Measurements from ENCODE around the gene GAK.

Gene GAK

GRCh38 chr4:887034-887763, 44.9 kb downstream of the GAK start:
- no peak for DNase-seq

- DNase-seq = no peak
Observed at GRCh38 chr4:886244-886643, 45.9 kb downstream of the GAK start.

- no peak for DNase-seq
Observed at GRCh38 chr4:885353-885752, 46.8 kb downstream of the GAK start.

- DNase-seq = no peak
Observed at GRCh38 chr4:884896-885295, 47.2 kb downstream of the GAK start.

- no peak for DNase-seq
Observed at GRCh38 chr4:884259-884658, 47.9 kb downstream of the GAK start.

GRCh38 chr4:883377-884095, 48.6 kb downstream of the GAK start:
- DNase-seq = no peak

- DNase-seq = no peak
Observed at GRCh38 chr4:882646-883045, 49.5 kb downstream of the GAK start.

GRCh38 chr4:881709-882108, 50.4 kb downstream of the GAK start:
- DNase-seq = no peak

- no peak for DNase-seq
Observed at GRCh38 chr4:880684-881405, 51.3 kb downstream of the GAK start.

GRCh38 chr4:879729-880077, 52.4 kb downstream of the GAK start:
- no peak for DNase-seq

- no peak for DNase-seq
Observed at GRCh38 chr4:878796-879728, 53.1 kb downstream of the GAK start.

- DNase-seq = no peak
Observed at GRCh38 chr4:877502-877901, 54.6 kb downstream of the GAK start.

- no peak for DNase-seq
Observed at GRCh38 chr4:876780-877179, 55.3 kb downstream of the GAK start.

GRCh38 chr4:875818-876423, 56.2 kb downstream of the GAK start:
- DNase-seq = no peak

- no peak for DNase-seq
Observed at GRCh38 chr4:874971-875817, 56.9 kb downstream of the GAK start.

- DNase-seq = no peak
Observed at GRCh38 chr4:874056-874455, 58.1 kb downstream of the GAK start.

- no peak for DNase-seq
Observed at GRCh38 chr4:872241-872981, 59.7 kb downstream of the GAK start.

- no peak for DNase-seq
Observed at GRCh38 chr4:871484-871883, 60.6 kb downstream of the GAK start.

- no peak for DNase-seq
Observed at GRCh38 chr4:870951-871350, 61.2 kb downstream of the GAK start.

GRCh38 chr4:869776-870175, 62.3 kb downstream of the GAK start:
- no peak for DNase-seq

GRCh38 chr4:868421-868820, 63.7 kb downstream of the GAK start:
- DNase-seq = no peak

Data from NCI-H69 (cell line).